SJSA1 (cell line): ENCODE measurements around the gene CAPN15. TPM values are rescaled to one million over a fixed set of nuclear protein-coding genes. Genes with fewer than 3 reads are reported as not detected.

ENCODE experiments used
- DNase-seq, 2 experiments: peaks; one replicate each; pipeline ENCODE4 v3.0.0-alpha.2; 2015 to 2020; ENCODE audit warnings: low spot score in 2 of 2, low read depth in 1 of 2
- H3K27ac ChIP-seq: fragments of 250-450 bp; sonication (Bioruptor Pico); 2 replicates; pipeline ENCODE4 v1.5.1; 2020; ENCODE audit warnings: mild to moderate bottlenecking, moderate library complexity
- H3K27me3 ChIP-seq: fragments of 250-450 bp; sonication (Bioruptor Pico); replicated peaks from 2 replicates; pipeline ENCODE4 v1.5.1; 2020; ENCODE audit warnings: mild to moderate bottlenecking, moderate library complexity
- H3K36me3 ChIP-seq: fragments of 250-450 bp; sonication (Bioruptor Pico); 2 replicates; pipeline ENCODE4 v1.5.1; 2020; ENCODE audit warnings: mild to moderate bottlenecking
- H3K4me1 ChIP-seq: fragments of 250-450 bp; sonication (Bioruptor Pico); replicated peaks from 2 replicates; pipeline ENCODE4 v1.6.1; 2021; ENCODE audit warnings: mild to moderate bottlenecking
- H3K4me3 ChIP-seq: fragments of 250-450 bp; sonication (Bioruptor Pico); 2 replicates; pipeline ENCODE4 v1.5.1; 2020; ENCODE audit warnings: mild to moderate bottlenecking
- H3K9me3 ChIP-seq: fragments of 250-450 bp; sonication (Bioruptor Pico); replicated peaks from 2 replicates; pipeline ENCODE4 v1.5.1; 2020; ENCODE audit warnings: mild to moderate bottlenecking
- total RNA-seq: library from RNA; depleted of rRNA; stranded (reverse); fragments of >200 nt; shearing (Covaris generic); gene quantifications from 2 replicates; pipeline ENCODE4 v1.2.3, GENCODE V29; 2014

The CAPN15 gene
- total RNA-seq, 1 experiment from 2014 or later: 46.1 TPM

- Histone ChIP-seq H3K4me3 (no peak overlapping the region), H3K27ac (no peak overlapping the region), H3K36me3 (peaks cover 48% of the 10 kb centered on the region), H3K27me3 (no peaks in the 10 kb centered on the region), H3K4me1 (peaks cover 32% of the 10 kb centered on the region), H3K9me3 (no peaks in the 10 kb centered on the region)
- DNase-seq: no peak
Measured at GRCh38 chr16:537415-538335, 10.2 kb downstream of the CAPN15 start.

- H3K27me3 ChIP-seq: no peaks in the 10 kb centered on the region
- peak; percentile 91 to 94 for DNase-seq
- peak overlapping the region; percentile 18 for H3K4me3 ChIP-seq
Measured at GRCh38 chr16:539901-540530, 12.5 kb downstream of the CAPN15 start.

GRCh38 chr16:540645-541340 lies 13.3 kb downstream of the CAPN15 start:
- no peak for DNase-seq
- Histone ChIP-seq H3K9me3 (no peaks in the 10 kb centered on the region), H3K27ac (no peak overlapping the region), H3K27me3 (no peaks in the 10 kb centered on the region), H3K4me1 (peaks cover 19% of the 10 kb centered on the region), H3K36me3 (peaks cover 44% of the 10 kb centered on the region), H3K4me3 (no peak overlapping the region)

More at GRCh38 chr16:539901-540530, 12.5 kb downstream of the CAPN15 start:
- H3K9me3 ChIP-seq: no peaks in the 10 kb centered on the region
- peaks cover 46% of the 10 kb centered on the region for H3K36me3 ChIP-seq
- peaks cover 26% of the 10 kb centered on the region for H3K4me1 ChIP-seq
- H3K27ac ChIP-seq: peak overlapping the region; percentile 31; the same call in 1 of the 2 replicates

- H3K27ac ChIP-seq: no peak overlapping the region
- H3K9me3 ChIP-seq: no peaks in the 10 kb centered on the region
- peaks cover 42% of the 10 kb centered on the region for H3K36me3 ChIP-seq
- DNase-seq: no peak
- no peaks in the 10 kb centered on the region for H3K27me3 ChIP-seq
- H3K4me1 ChIP-seq: peaks cover 15% of the 10 kb centered on the region
- H3K4me3 ChIP-seq: no peak overlapping the region
Measured at GRCh38 chr16:543301-544164, 16.0 kb downstream of the CAPN15 start.

GRCh38 chr16:544517-544916 lies 17.0 kb downstream of the CAPN15 start:
- H3K4me1 ChIP-seq: peaks cover 11% of the 10 kb centered on the region
- H3K36me3 ChIP-seq: peaks cover 43% of the 10 kb centered on the region
- H3K9me3 ChIP-seq: no peaks in the 10 kb centered on the region
- H3K27ac ChIP-seq: no peak overlapping the region
- DNase-seq: no peak
- H3K4me3 ChIP-seq: no peak overlapping the region
- no peaks in the 10 kb centered on the region for H3K27me3 ChIP-seq

GRCh38 chr16:546909-547770 lies 19.6 kb downstream of the CAPN15 start:
- Histone ChIP-seq H3K27ac (no peak overlapping the region), H3K9me3 (no peaks in the 10 kb centered on the region), H3K27me3 (no peaks in the 10 kb centered on the region), H3K4me3 (no peak overlapping the region), H3K36me3 (peaks cover 45% of the 10 kb centered on the region), H3K4me1 (no peaks in the 10 kb centered on the region)
- no peak for DNase-seq

- Histone ChIP-seq H3K4me1 (no peaks in the 10 kb centered on the region), H3K4me3 (no peak overlapping the region), H3K27ac (no peak overlapping the region), H3K9me3 (no peaks in the 10 kb centered on the region), H3K27me3 (no peaks in the 10 kb centered on the region), H3K36me3 (peaks cover 50% of the 10 kb centered on the region)
- no peak for DNase-seq
Measured at GRCh38 chr16:548586-548985, 21.1 kb downstream of the CAPN15 start.

GRCh38 chr16:549544-550263 lies 22.2 kb downstream of the CAPN15 start:
- Histone ChIP-seq H3K9me3 (no peaks in the 10 kb centered on the region), H3K27me3 (no peaks in the 10 kb centered on the region), H3K36me3 (peaks cover 51% of the 10 kb centered on the region), H3K4me3 (no peak overlapping the region), H3K27ac (no peak overlapping the region), H3K4me1 (no peaks in the 10 kb centered on the region)
- DNase-seq: no peak

- peaks cover 55% of the 10 kb centered on the region for H3K36me3 ChIP-seq
- no peak for DNase-seq
Measured at GRCh38 chr16:551210-551609, 23.7 kb downstream of the CAPN15 start.

GRCh38 chr16:552171-552570 lies 24.7 kb downstream of the CAPN15 start:
- H3K36me3 ChIP-seq: peaks cover 49% of the 10 kb centered on the region
- no peak overlapping the region for H3K4me3 ChIP-seq
- no peaks in the 10 kb centered on the region for H3K9me3 ChIP-seq
- DNase-seq: no peak
- H3K4me1 ChIP-seq: no peaks in the 10 kb centered on the region
- no peak overlapping the region for H3K27ac ChIP-seq
- H3K27me3 ChIP-seq: no peaks in the 10 kb centered on the region

More at GRCh38 chr16:551210-551609, 23.7 kb downstream of the CAPN15 start:
- Histone ChIP-seq H3K27me3 (no peaks in the 10 kb centered on the region), H3K4me1 (no peaks in the 10 kb centered on the region), H3K4me3 (no peak overlapping the region), H3K27ac (no peak overlapping the region), H3K9me3 (no peaks in the 10 kb centered on the region)

- Histone ChIP-seq H3K27me3 (peaks cover 9% of the 10 kb centered on the region), H3K27ac (no peak overlapping the region)
- DNase-seq: no peak
Measured at GRCh38 chr16:553601-554296, 26.2 kb downstream of the CAPN15 start.

More at GRCh38 chr16:553601-554296, 26.2 kb downstream of the CAPN15 start:
- Histone ChIP-seq H3K4me1 (no peaks in the 10 kb centered on the region), H3K9me3 (no peaks in the 10 kb centered on the region), H3K4me3 (no peak overlapping the region), H3K36me3 (peaks cover 33% of the 10 kb centered on the region)
